ENCODE measurements around the gene IQCE.

IQCE gene

DNA sequence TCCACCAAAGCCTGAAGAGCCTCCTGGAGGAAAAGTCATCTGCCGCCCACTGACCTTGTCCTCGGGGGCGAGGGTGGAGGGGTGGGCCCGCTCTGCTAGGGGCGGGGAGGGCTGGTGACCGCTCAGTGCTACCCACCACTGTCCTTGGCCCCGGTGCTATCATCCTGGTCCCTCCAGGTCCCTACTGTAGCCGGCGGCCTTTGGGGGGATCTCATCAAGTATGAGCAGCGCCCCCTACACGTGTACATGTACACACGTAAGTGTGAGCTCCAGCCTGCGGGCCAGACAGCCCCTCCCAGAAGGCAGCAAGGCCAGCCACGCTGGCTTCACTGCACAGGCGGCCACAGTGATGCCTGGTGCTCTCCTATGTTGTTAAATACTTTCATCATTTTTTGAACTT is 92.6 kb downstream of the IQCE start:
- no peak for DNase-seq

DNA sequence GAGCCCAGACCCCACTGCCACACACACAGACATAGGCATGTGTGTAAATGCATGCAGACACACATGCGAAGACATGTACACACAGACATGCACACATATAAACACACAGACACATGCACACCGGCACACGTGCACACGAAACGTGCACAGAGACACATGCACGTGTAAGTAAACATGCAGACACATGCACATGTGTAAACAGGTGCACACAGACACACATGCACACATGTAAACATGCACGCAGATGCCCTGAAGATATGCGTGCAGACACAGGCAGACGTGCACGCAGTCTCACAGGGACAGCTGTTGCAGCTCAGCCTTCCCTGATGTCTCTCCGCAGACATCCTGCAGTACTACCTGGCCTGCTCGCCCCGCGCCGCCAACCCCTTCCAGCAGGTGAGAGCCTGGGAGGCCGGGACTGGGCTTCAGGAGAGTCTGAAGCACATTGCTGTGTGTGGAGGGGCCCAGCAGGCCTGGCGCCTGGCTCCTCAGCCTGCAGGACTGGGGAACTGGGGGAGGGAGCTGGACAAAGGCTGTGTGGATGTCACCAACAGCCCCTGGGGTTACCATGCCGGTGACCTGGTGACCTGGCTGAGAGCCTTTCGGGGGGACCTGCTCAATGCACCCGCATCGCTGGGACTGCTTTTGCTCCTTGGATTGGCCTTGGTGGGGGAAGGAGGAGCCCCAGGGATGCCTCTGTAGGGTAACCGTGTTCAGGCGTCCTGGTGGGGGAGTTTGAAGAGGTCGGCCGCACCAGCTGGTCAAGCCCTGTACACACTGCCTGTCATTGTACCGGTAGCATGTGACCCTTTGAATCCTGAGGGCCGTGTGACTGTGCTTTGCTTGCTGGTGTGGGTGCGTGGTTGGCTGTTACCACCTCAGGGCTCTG is 93.3 kb downstream of the IQCE start:
- no peak for DNase-seq

DNA sequence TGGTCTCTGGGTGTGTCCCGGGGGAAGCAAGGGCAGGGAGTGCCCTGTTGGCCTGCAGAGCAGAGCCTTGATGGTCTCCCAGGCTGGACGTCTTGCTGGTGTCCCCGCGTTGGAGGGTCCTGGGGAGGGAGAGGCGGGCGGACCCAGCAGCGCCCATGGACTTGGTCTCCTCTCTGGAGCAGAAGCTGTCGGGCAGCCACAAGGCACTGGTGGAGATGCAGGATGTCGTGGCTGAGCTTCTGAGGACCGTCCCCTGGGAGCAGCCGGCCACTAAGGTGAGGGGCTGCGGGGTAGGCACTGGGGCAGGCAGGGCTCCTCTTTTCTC is 93.9 kb downstream of the IQCE start:
- DNase-seq = no peak

DNA sequence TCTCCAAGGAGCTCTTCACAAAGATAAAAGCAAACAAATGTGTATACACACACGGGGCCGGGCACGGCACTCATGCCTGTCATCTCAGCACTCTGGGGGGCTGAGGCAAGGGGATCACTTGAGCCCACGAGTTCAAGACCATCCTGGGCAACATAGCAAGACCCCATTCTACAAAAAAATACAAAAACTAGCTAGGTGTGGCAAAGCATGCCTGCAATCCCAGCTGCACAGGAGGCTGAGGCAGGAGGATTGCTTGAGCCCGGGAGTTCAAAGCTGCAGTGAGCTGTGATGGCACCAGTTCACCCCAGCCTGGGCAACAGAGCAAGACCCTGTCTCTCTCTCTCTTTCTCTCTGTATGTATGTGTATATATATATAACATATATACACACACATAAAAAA is 95.3 kb downstream of the IQCE start:
- DNase-seq = peak; percentile 66

DNA sequence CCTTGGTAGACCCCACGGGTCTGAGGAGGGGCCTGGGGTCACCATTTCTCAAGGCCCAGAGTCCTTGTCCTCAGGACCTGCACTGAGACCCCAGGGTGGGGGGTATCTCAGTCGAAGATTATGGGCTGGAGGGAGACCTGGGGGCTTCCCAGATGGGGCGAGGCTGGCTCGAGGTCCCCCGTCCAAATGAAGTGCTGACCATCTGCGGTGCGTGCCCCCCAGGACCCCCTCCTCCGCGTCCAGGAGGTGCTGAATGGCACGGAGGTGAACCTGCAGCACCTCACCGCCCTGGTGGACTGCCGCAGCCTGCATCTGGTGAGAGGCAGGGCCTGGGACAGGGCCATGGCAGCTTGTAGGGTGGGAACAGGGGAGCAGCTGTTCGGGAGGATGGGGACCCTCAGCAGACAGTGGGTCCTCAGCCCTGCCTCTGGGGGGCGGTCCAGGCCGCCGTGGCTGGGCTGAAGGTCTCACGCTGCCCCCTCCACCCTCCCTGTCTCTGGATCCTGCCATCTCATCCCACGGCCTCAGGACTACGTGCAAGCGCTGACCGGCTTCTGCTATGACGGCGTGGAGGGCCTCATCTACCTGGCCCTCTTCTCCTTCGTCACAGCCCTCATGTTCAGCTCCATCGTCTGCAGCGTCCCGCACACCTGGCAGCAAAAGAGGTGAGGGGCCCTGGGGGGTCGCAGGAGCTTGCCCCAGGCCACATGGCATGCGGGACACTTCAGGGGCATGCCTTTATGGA is 97.3 kb downstream of the IQCE start:
- DNase-seq = no peak

DNA sequence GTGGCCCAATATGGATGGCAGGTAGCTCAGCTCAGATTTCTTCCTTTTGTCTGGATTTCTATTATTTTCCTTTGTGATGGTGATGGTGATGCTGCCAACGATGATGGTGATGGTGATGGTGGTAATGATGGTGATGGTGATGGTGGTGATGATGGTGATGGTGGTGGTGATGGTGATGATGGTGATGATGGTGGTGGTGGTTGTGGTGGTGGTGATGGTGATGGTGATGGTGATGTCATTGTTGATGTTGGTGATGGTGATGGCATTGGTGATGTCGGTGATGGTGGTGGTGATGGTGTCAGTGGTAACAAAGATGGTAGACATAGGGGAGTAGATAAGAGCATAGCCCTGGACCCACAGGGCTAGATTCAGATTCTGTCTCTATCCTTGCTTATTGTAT is 98.4 kb downstream of the IQCE start:
- no peak for DNase-seq

DNA sequence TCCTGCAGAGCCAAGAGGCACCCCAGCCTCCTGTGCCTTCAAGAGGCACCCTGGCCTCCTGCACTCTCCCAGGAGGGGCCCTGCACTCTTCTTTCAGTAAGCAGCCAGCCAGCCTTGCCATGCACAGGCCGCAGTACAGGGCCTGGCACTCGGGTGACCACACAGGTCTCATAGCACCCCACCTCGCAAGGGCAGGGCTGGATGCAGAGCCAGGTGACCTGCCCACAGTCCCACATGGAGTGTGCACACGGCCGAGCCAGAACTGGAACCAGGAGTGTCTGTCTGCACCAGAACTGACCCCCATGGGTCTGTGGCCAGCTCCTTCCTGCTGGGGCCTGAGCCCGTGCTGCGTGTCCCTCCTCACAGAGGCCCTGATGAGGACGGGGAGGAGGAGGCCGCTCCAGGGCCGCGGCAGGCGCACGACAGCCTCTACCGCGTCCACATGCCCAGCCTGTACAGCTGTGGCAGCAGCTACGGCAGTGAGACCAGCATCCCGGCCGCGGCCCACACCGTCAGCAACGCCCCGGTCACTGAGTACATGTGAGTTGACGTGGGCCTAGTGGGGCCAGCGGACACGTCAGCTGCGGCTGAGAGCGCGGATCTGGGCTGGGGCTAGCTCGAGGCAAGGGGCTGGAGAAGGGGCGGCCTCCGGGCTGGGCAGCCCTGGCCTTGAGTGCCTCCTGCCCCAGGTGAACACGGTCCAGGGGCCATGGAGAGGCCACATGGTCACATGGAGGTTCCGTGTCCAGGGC is 99.3 kb downstream of the IQCE start:
- DNase-seq = no peak

DNA sequence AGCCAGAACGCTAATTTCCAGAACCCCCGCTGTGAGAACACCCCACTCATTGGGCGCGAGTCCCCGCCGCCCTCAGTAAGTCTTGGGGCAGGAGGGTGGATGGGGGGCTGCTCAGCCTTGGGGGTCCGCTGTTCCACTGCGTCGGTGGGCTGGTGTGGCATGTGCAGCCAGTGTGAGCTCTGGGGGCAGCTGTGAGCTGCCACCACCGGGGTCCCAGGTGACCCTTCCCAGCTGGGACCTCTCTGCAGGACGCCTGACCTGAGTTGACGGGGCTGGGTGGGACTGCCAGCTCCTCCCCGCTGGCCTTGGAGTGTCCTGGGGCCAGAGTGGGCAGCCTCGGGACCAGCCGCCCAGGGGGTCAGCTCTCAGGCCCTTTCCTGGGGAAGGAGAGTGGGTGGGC is 100.2 kb downstream of the IQCE start:
- DNase-seq = no peak

DNA sequence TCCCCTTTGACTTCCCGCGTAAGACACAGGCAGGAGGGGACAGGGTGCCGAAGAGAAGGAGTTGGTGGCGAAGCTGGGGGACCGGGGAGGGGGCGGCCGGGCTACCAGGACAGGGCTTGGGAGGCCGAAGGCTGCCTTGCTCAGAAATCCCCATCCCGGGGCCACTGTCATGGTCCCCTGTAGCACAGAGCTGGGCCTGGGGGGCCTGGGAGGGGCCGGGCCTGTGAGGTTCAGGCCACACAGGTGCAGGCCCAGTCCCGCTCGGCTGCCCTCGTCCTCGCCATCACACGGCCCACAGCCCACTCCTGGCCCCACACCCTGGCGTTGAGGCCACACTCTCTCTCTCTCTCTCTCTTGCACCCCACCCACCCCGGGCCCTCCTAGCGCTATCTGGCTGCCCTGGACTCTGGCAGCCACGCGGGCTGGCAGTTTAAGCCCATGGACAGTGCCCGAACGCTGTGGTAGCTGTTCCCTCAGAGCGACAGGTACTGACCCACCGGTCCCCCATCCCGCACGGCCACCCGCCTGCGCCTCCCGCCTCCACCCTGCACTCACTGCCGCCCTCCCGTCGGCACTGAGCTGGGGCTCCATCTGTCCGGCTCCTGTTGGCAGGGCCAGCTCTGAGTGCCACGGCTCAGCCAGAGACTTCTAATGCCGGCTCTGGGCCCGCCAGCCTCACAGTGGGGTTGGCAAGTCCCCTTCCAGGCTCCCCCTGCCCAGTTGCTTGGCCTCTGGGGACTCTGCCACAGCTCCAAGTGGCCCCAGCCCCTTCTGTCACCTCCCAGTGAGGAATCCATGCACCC is 101.0 kb downstream of the IQCE start:
- DNase-seq = no peak

DNA sequence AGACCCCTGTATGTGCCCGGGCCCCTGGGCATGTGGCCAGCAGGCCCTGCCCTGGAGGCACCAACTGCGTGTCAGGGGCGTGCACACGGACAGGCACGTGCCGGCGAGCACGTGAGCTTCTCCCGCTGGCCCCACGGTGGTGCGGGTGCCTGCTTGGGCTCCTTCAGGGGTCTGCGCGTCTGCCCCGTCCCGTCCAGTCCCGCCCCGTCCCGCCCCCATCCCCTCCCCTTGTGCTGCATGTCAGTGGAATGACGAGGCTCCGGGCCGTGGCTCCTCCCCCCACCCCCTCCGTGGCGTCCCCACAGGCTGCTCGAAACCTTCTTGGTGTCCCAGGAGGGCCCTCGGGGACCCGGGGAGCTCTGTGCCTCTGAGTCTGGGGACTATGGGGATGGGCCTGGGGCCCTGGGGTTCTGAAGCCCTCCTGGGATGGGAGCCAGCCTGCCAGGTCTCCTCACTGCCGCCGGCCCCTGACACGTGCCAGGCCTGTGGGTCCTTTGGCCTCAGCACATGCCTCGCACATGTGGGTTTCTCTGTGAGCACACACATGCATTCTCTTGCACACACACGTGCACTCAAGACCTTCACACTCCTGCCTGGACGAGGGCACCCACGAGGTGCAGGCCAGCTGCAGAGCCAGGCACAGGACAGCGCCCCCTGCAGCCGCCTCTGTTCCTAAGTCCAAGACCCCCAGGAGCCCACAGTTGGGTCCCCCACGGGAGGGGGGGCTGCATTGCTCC is 101.7 kb downstream of the IQCE start:
- no peak for DNase-seq

DNA sequence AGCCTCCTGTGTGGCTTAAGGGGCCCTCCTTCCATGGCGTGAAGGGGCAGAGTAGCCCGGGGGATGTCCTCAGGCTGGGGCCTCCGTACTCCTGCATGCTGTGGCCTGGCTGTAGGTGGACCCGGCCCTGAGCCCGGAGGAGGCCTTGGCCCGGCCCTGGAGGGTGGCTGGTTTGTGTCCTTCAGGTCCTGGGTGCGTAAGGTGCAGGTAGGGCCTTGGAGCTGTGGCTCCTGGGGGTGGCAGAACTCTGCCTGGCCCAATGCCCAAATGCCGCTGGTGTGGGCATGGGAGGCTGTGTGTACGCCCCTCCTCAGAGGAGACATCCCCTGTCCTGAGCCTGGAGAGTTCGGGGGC is 102.3 kb downstream of the IQCE start:
- no peak for DNase-seq

DNA sequence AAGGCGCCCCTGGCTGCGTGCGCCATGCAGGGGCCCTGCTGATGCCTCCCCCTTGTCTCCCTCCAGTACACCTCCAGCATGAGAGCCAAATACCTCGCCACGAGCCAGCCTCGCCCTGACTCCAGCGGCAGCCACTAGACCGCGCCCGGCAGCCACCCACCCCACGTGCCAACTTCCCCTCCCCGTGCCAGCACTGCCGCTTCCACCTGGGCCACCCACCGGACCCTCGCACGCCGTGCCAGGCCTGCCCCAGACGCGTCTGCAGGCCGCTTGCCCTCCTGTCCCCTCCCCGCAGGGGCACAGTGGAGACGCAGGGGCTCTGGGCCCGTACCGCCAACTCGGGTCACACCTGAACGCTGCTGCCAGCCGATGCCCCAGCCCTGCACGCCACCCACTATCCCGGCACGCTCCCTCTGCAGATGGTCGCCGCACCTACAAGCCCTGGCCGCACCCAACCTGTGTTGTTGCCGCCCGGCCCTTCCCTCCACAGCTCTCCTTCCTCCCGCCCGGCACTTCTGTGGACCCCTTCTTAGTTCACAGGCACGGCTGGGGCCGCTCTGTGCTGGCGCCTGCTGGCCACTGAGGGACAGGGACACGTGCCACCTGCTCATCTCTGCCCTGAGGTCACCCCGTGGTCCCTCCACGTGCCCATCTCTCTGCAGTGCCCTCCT is 103.0 kb downstream of the IQCE start:
- no peak for DNase-seq

DNA sequence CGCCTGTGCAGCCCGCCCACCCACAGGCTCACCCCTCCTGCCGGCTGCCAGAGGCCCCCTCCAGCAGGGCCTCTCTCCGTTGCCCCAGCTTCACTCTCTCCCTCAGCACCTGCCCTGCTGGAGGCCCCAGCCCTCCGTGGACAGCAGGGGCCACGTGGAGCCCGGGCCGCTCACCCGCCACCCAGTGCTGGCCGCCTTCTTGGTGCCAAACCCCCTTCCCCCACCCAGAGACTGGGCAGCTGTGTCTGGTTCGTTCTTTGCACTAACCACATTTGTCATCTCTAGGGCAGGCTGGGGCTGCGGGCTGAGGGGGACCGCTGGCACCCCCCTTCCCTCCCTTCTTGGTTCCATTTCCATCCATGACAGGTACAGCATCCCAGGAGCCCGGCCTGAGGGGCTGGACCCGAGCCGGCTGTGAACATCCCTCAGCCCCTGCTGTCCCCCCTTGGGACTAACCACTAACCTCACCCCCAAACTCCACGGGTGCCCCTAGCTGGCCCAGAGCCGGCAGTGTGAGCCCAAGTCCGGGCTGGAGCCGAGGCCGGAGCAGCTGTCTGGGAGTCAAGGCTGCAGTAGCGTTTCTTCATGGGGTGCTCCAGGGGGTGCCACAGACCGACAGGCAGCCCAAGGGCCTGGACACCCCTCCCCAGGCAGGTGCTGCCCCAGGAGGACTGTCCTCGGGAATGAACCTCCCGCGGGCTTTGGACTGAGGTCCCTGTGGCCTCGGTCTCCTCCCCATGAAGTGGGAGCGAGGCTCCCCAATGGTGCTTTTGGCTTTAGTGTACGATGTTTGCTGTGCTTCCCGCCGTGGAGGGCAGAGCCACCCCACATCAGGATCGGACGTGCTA is 103.7 kb downstream of the IQCE start:
- DNase-seq = no peak

DNA sequence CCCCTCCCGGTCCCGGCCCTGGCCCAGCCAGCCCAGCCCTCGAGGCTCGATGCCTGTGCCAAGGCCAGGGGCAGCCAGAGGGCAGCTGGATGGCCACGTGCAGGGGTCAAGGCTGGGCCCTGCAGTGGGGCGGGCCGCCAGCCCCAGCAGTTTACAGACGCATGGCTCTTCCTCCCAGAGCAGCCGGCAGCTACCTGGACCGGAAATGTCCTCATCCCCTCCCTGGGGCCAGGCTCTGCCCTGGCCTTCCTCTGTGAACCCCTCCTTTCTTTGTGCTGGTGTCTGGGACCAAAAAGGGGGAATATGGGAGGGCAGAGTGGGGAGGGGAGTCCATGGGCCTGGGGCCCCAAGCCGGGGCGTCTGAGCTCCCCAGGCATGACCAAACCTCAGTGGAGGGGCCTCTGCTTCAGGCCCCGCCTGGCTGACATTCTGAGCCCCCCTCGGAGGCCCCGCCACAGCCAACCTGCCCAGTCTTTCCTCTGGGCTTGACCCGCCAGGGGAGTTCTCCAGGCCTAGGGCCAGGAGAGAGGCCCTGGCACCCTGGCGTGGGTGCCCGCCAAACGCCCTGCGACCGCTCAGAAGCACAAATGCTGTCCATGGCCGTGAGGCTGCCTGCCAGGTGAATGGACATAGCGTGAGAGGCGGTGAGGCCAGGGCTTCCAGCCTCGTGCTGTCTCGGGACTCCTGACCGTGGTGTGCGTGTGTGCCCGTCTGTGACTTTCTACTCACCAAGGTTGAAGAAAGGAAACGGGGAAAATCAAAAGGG is 104.5 kb downstream of the IQCE start:
- DNase-seq = no peak

DNA sequence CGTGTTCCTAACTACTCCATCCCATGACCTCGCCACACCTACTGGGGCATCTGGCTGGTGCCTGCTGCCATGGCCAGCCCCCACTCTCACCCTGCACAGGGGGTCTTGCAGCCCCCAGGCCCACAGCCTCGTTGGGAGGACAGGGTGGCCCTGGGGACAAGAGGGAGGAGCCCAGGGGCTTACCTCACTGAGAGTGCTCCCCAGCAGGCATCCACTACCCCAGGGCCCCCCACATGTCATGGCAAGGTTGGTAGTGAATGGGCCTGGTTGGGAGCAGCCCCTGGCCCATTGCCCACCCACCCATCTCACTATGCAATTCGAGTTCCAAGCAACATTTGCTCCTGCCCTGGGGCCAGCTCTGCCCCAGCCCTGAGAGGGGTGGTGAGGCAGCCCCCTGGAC is 105.2 kb downstream of the IQCE start:
- DNase-seq = no peak

Data from SHP77 treated with DMSO at 0.1 percent for 48 hours (cell line).